A673 (cell line): ENCODE measurements around the gene STARD7. TPM values are rescaled to one million over a fixed set of nuclear protein-coding genes. Genes with fewer than 3 reads are reported as not detected.

Source experiments
- BruUV-seq: library from RNA; stranded (reverse); fragments of 400-500 nt; replicated peaks from 2 replicates; lab custom pipeline; 2021; lab: Mats Ljungman, UMichigan
- CTCF ChIA-PET: fragments of 300-600 bp; sonication (Branson Sonifier 250); formaldehyde crosslinking; loops from one replicate; lab custom pipeline; 2022; ENCODE audit warnings: antibody characterized with exemption; lab: Charles Lee
- POLR2A ChIA-PET: fragments of 300-600 bp; sonication (Branson Sonifier 250); formaldehyde crosslinking; loops from one replicate; lab custom pipeline; 2022; ENCODE audit warnings: antibody characterized with exemption; ENCODE audit not compliant: low non-redundant PET; lab: Charles Lee
- DNase-seq: peaks from one replicate; pipeline ENCODE4 v3.0.0-alpha.2; 2015; ENCODE audit warnings: low spot score
- H3K27ac ChIP-seq: fragments of 200-600 bp; sonication (generic); 2 replicates; pipeline ENCODE4 v1.5.1; 2016; ENCODE audit warnings: mixed run types, low read depth, mild to moderate bottlenecking, mixed read lengths, antibody characterized with exemption, low read length; ENCODE audit not compliant: poor library complexity, severe bottlenecking
- H3K27me3 ChIP-seq: fragments of 200-600 bp; sonication (generic); replicated peaks from 2 replicates; pipeline ENCODE4 v1.6.1; 2017; ENCODE audit warnings: mixed run types, low read depth, mild to moderate bottlenecking, mixed read lengths, antibody characterized with exemption, low read length; ENCODE audit not compliant: insufficient read depth, poor library complexity
- H3K36me3 ChIP-seq: fragments of 200-600 bp; sonication (generic); 2 replicates; pipeline ENCODE4 v1.6.1; 2016; ENCODE audit warnings: mixed run types, mild to moderate bottlenecking, mixed read lengths, antibody characterized with exemption, low read length; ENCODE audit not compliant: insufficient read depth, poor library complexity, severe bottlenecking
- H3K4me1 ChIP-seq: fragments of 200-600 bp; sonication (generic); 2 replicates; pipeline ENCODE4 v1.6.1; 2017; ENCODE audit warnings: mixed run types, mild to moderate bottlenecking, mixed read lengths, antibody characterized with exemption, low read length; ENCODE audit not compliant: insufficient read depth, poor library complexity, severe bottlenecking
- H3K4me3 ChIP-seq: fragments of 200-600 bp; sonication (generic); 2 replicates; pipeline ENCODE4 v1.5.1; 2016; ENCODE audit warnings: low read depth, mixed run types, mild to moderate bottlenecking, mixed read lengths, low read length; ENCODE audit not compliant: poor library complexity, severe bottlenecking
- H3K9me3 ChIP-seq: fragments of 200-600 bp; sonication (generic); 2 replicates; pipeline ENCODE4 v1.6.1; 2016; ENCODE audit warnings: mixed run types, low read depth, mild to moderate bottlenecking, mixed read lengths, antibody characterized with exemption, low read length; ENCODE audit not compliant: poor library complexity, severe bottlenecking
- CTCF ChIP-seq: fragments of 300-800, 200-600 bp; sonication (generic); conservative IDR thresholded peaks from 2 replicates; pipeline ENCODE4 v1.5.1; 2017; ENCODE audit warnings: low read depth, mild to moderate bottlenecking, antibody characterized with exemption, low read length, moderate library complexity, mixed read lengths
- EZH2 ChIP-seq: fragments of 200-600 bp; sonication (generic); IDR thresholded peaks from 2 replicates; pipeline ENCODE4 v1.6.1; 2017; ENCODE audit warnings: borderline replicate concordance, low read depth, mild to moderate bottlenecking, mixed read lengths, antibody characterized with exemption, low read length; ENCODE audit not compliant: poor library complexity, severe bottlenecking
- intact Hi-C: fragments of 100-400 bp; cut with micrococcal nuclease; formaldehyde crosslinking; loops from one replicate; pipeline ENCODE4 v1.10.0; 2022; ENCODE audit not compliant: unreplicated experiment
- total RNA-seq: library from RNA; stranded (reverse); gene quantifications from 2 replicates; pipeline ENCODE4 v1.2.3, GENCODE V29; 2021

The STARD7 gene
- total RNA-seq, 1 experiment from 2014 or later, result 201 TPM

- no TSS peak for BruUV-seq
- Histone ChIP-seq H3K9me3 (no peaks in the 10 kb centered on the region), H3K36me3 (no peaks in the 10 kb centered on the region), H3K27me3 (no peaks in the 10 kb centered on the region), H3K4me3 (no peak overlapping the region), H3K27ac (no peak overlapping the region), H3K4me1 (no peaks in the 10 kb centered on the region)
- TF ChIP-seq EZH2, result no peak
- TF ChIP-seq CTCF, result no peak
- CTCF ChIA-PET, result interaction anchor here (1.1 to 4.1 kb wide), 3 partner anchors 37 to 145 kb away, joined by 6 to 47 read pairs (median 7); no protein-coding TSS in a partner anchor
- no peak for DNase-seq
- POLR2A ChIA-PET, result no interaction called here
- intact Hi-C loops, result loop anchor here (1.0 to 2.0 kb wide), 2 partner anchors 37 to 127 kb away; partner anchors contain the start of gene TMEM127
These were observed 71.1 kb downstream of the STARD7 start for GRCh38 chr2:96137321-96138178.

- Histone ChIP-seq H3K4me3 (no peak overlapping the region), H3K9me3 (no peaks in the 10 kb centered on the region), H3K4me1 (no peaks in the 10 kb centered on the region), H3K27me3 (no peaks in the 10 kb centered on the region), H3K36me3 (no peaks in the 10 kb centered on the region), H3K27ac (no peak overlapping the region)
- CTCF ChIA-PET, result interaction anchor here (4.1 kb wide), 1 partner anchor 38 kb away, joined by 47 read pairs; no protein-coding TSS in a partner anchor
- no peak for TF ChIP-seq EZH2
- no peak for TF ChIP-seq CTCF
- no peak for DNase-seq
- POLR2A ChIA-PET, result no interaction called here
- intact Hi-C loops, result no loop called here
- BruUV-seq, result no TSS peak
These were observed 72.4 kb downstream of the STARD7 start for GRCh38 chr2:96136129-96136720.

GRCh38 chr2:96135621-96136020 lies 73.0 kb downstream of the STARD7 start:
- Histone ChIP-seq H3K36me3 (no peaks in the 10 kb centered on the region), H3K27ac (no peak overlapping the region), H3K4me3 (no peak overlapping the region), H3K4me1 (no peaks in the 10 kb centered on the region), H3K9me3 (no peaks in the 10 kb centered on the region), H3K27me3 (no peaks in the 10 kb centered on the region)
- intact Hi-C loops, result no loop called here
- BruUV-seq, result no TSS peak
- ChIA-PET CTCF (interaction anchor here (4.1 kb wide), 1 partner anchor 39 kb away, joined by 47 read pairs; no protein-coding TSS in a partner anchor), POLR2A (no interaction called here)
- no peak for TF ChIP-seq EZH2
- TF ChIP-seq CTCF, result no peak
- no peak for DNase-seq
